ENCODE results near the gene MAP3K13.

- no peak for TF ChIP-seq MED1 (CRISPR knock-in tag; IDR thresholded peaks at IDR 0.05)
- no peak for TF ChIP-seq ZNF292 (CRISPR knock-in tag; IDR thresholded peaks at IDR 0.05; ENCODE audit: borderline replicate concordance, low read depth)
- TF ChIP-seq ZNF761 (CRISPR knock-in tag; conservative IDR thresholded peaks at IDR 0.05): no peak
- no peak for TF ChIP-seq MAZ (IDR thresholded peaks at IDR 0.05; ENCODE audit: borderline replicate concordance, low read depth, low read length)
- no peak for TF ChIP-seq MAZ (CRISPR knock-in tag; IDR thresholded peaks at IDR 0.05; ENCODE audit: low read depth)
- no peak for TF ChIP-seq NFRKB (IDR thresholded peaks at IDR 0.05)
- TF ChIP-seq UBTF (CRISPR knock-in tag; IDR thresholded peaks at IDR 0.05): no peak
- TF ChIP-seq SOX6 (IDR thresholded peaks at IDR 0.05): no peak
- no peak for TF ChIP-seq SOX6 (CRISPR knock-in tag; IDR thresholded peaks at IDR 0.05)
- TF ChIP-seq ZNF354B (CRISPR knock-in tag; IDR thresholded peaks at IDR 0.05): no peak
- no peak for TF ChIP-seq EP300 (IDR thresholded peaks at IDR 0.05; ENCODE audit: low read depth in 2 of 2, low read length in 2 of 2)
- no peak for TF ChIP-seq EP300 (CRISPR knock-in tag; IDR thresholded peaks at IDR 0.05; ENCODE audit: borderline replicate concordance)
- TF ChIP-seq U2AF2 (IDR thresholded peaks at IDR 0.05; ENCODE audit: low read depth, low read length): no peak
- no peak for TF ChIP-seq ZNF550 (CRISPR knock-in tag; IDR thresholded peaks at IDR 0.05; ENCODE audit: borderline replicate concordance)
- no peak for TF ChIP-seq FOXM1 (CRISPR knock-in tag; IDR thresholded peaks at IDR 0.05)
- TF ChIP-seq AFF4 (CRISPR knock-in tag; IDR thresholded peaks at IDR 0.05): no peak
Observed at GRCh38 chr3:185351396-185351795, 11.5 kb upstream of the MAP3K13 start.

Data from HepG2 (cell line).